B cell (primary cell): ENCODE results near the gene PRTN3. TPM values are rescaled to one million over a fixed set of nuclear protein-coding genes. Genes with fewer than 3 reads are reported as not detected.

Source experiments
- ATAC-seq: fragments of 200-7000 bp; cut with Tn5 transposase; one replicate; pipeline ENCODE4 v1.10.0; 2021; ENCODE audit warnings: low read depth, mild to moderate bottlenecking, moderate number of reproducible peaks, moderate library complexity
- CTCF ChIA-PET: fragments of 350-600 bp; sonication (Branson Sonifier 250); formaldehyde crosslinking; loops from one replicate; lab custom pipeline; 2021; ENCODE audit warnings: antibody characterized with exemption, inconsistent platforms; lab: Charles Lee
- POLR2A ChIA-PET: fragments of 350-600 bp; sonication (Branson Sonifier 250); formaldehyde crosslinking; loops from one replicate; lab custom pipeline; 2021; ENCODE audit warnings: antibody characterized with exemption; lab: Charles Lee
- DNase-seq: peaks from one replicate; pipeline ENCODE4 v3.0.0; 2013
- H2AFZ ChIP-seq: 2 replicates; pipeline ENCODE4 v1.6.1; 2012; ENCODE audit warnings: mild to moderate bottlenecking, low read depth, low read length; ENCODE audit not compliant: insufficient read depth, poor library complexity, severe bottlenecking
- H3K27ac ChIP-seq, 2 donors: 1 replicate in 1 of 2; 2 replicates in 1 of 2; pipeline ENCODE4 v1.5.1; 2012 to 2013; ENCODE audit warnings: low read length in 2 of 2, mild to moderate bottlenecking in 2 of 2, moderate library complexity in 1 of 2
- H3K27me3 ChIP-seq, 4 experiments: fragments of 200-600 bp in 1 of 4; sonication (generic) in 1 of 4; replicated peaks in 1 of 4; 1 replicate in 2 of 4; 2 replicates in 2 of 4; pipeline versions ENCODE4 v1.6.1 to v1.7.0; 2013 to 2016; ENCODE audit warnings: low read length in 3 of 4, mild to moderate bottlenecking in 2 of 4, mixed read lengths in 1 of 4, moderate library complexity in 1 of 4; ENCODE audit not compliant: insufficient read depth in 4 of 4, control insufficient read depth in 3 of 4; ENCODE audit errors: control extremely low read depth in 1 of 4
- H3K36me3 ChIP-seq, 2 experiments: replicated peaks in 1 of 2; 1 replicate in 1 of 2; 2 replicates in 1 of 2; pipeline versions ENCODE4 v1.6.1 to v1.7.1; 2013; ENCODE audit warnings: low read length in 1 of 2; ENCODE audit not compliant: insufficient read depth in 2 of 2, control insufficient read depth in 1 of 2; ENCODE audit errors: control extremely low read depth in 1 of 2, extremely low read depth in 1 of 2
- H3K4me1 ChIP-seq, 2 donors: fragments of 200-600 bp in 1 of 2; sonication (generic) in 1 of 2; 1 replicate in 1 of 2; 2 replicates in 1 of 2; pipeline versions ENCODE4 v1.5.1 to v1.6.1; 2013 to 2017; ENCODE audit warnings: low read length in 2 of 2; ENCODE audit not compliant: control insufficient read depth in 2 of 2, insufficient read depth in 2 of 2
- H3K4me2 ChIP-seq: replicated peaks from 2 replicates; pipeline ENCODE3; 2012; ENCODE audit warnings: mild to moderate bottlenecking, low read depth, low read length; ENCODE audit not compliant: poor library complexity, severe bottlenecking
- H3K4me3 ChIP-seq, 5 experiments: fragments of 200-600 bp in 1 of 5; sonication (generic) in 1 of 5; 1 replicate in 3 of 5; 2 replicates in 2 of 5; pipeline versions ENCODE4 v1.5.1 to v1.7.0; 2011 to 2016; ENCODE audit warnings: low read length in 4 of 5, mild to moderate bottlenecking in 4 of 5, low read depth in 2 of 5, control low read depth in 1 of 5, moderate library complexity in 1 of 5; ENCODE audit not compliant: insufficient read depth in 1 of 5; ENCODE audit errors: control extremely low read depth in 1 of 5, extremely low read depth in 1 of 5
- H3K79me2 ChIP-seq: fragments of 200-600 bp; sonication (generic); one replicate; pipeline ENCODE4 v1.6.0; 2016; ENCODE audit warnings: low read length; ENCODE audit not compliant: control insufficient read depth, insufficient read depth
- H3K9ac ChIP-seq: fragments of 200-600 bp; sonication (generic); 2 replicates; pipeline ENCODE4 v1.6.1; 2017; ENCODE audit warnings: mild to moderate bottlenecking, low read length, moderate library complexity
- H3K9me3 ChIP-seq, 3 donors: one replicate each; pipeline versions ENCODE4 v1.6.1 to v1.7.1; 2013; ENCODE audit warnings: low read length in 2 of 3; ENCODE audit not compliant: control insufficient read depth in 2 of 3, insufficient read depth in 1 of 3; ENCODE audit errors: control extremely low read depth in 1 of 3
- H4K20me1 ChIP-seq: 2 replicates; pipeline ENCODE4 v1.6.0; 2012; ENCODE audit warnings: mild to moderate bottlenecking, low read length; ENCODE audit not compliant: insufficient read depth, control insufficient read depth, poor library complexity, severe bottlenecking
- H3K27ac Mint-ChIP-seq: one replicate; pipeline ENCODE4 v1.8.0; 2021; ENCODE audit warnings: mixed read lengths
- H3K27me3 Mint-ChIP-seq: one replicate; pipeline ENCODE4 v1.8.0; 2021; ENCODE audit warnings: mixed read lengths
- H3K4me1 Mint-ChIP-seq: one replicate; pipeline ENCODE4 v1.8.0; 2021; ENCODE audit warnings: mixed read lengths
- H3K4me3 Mint-ChIP-seq: one replicate; pipeline ENCODE4 v1.8.0; 2021; ENCODE audit warnings: mixed read lengths
- H3K9me3 Mint-ChIP-seq: one replicate; pipeline ENCODE4 v1.8.0; 2022; ENCODE audit warnings: mixed read lengths; ENCODE audit not compliant: insufficient read depth
- EZH2 ChIP-seq: IDR thresholded peaks from 2 replicates; pipeline ENCODE4 v1.6.1; 2012; ENCODE audit warnings: borderline replicate concordance, low read depth, mild to moderate bottlenecking, moderate library complexity, low read length; ENCODE audit not compliant: insufficient read depth, poor library complexity, severe bottlenecking
- WGBS: methylation state at CpG from one replicate; pipeline ENCODE4 v1.1.5; 2013; ENCODE audit warnings: missing lambda C conversion rate; ENCODE audit not compliant: insufficient coverage; 5-methylcytosine and 5-hydroxymethylcytosine counted together
- intact Hi-C: fragments of 100-400 bp; cut with micrococcal nuclease; formaldehyde crosslinking; loops from one replicate; pipeline ENCODE4 v1.10.0; 2022
- polyA minus RNA-seq: library from RNA; depleted of rRNA, polyadenylated mRNA; stranded (reverse); fragments of >200 nt; gene quantifications from 2 replicates; pipeline ENCODE4 v1.2.3, GENCODE V29; 2012
- polyA plus RNA-seq: library from polyadenylated mRNA; depleted of rRNA; stranded (reverse); fragments of >200 nt; gene quantifications from 2 replicates; pipeline ENCODE4 v1.2.3, GENCODE V29; 2012
- total RNA-seq, 2 donors: library from RNA; stranded (reverse); fragments of 120-200 nt in 1 of 2; gene quantifications; 1 replicate in 1 of 2; 2 replicates in 1 of 2; pipeline versions ENCODE4 v1.2.3 to v1.2.4, GENCODE V29; 2013 to 2022
- TF ChIP-seq, protein P1 (sequence below): fragments of 200-600 bp; IDR thresholded peaks from one replicate; pipeline ENCODE4 v1.8.0; 2022; ENCODE audit warnings: antibody characterized with exemption, mild to moderate bottlenecking

The PRTN3 gene
- total RNA-seq (not detected in 2 replicates), polyA plus RNA-seq (not detected in 2 replicates), polyA minus RNA-seq (not detected in 2 replicates)
- total RNA-seq (2013), result not detected

DNA sequence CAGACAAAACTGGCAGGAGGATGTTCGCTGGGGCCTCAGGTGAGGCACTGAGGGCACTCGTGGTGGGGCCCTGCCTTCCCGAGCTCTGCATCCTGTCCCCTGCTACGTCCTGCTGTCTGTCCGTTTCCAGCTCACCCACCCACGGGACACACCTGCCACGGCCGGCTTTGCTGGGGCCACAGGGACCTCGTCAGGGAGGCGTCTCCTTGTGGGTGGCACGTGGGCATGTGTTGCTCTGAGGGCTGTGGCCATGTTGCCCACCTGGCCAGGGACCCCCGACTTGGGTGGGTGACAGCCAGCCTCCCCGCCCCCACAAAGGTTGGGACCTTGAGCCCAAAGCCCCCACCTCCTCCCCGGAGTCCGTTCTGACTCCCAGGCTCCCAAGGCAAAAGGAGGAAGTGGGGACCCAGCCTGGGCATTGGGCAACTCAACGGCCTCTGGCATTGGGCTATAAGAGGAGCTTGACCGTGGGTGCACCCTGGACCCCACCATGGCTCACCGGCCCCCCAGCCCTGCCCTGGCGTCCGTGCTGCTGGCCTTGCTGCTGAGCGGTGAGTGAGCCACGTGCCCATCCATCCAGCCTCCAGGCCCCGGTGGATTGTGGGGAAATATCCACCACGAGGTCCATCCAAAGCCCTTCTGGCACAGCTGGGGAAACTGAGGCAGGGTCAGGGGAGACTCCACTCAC lies at the start of gene PRTN3:
Gene PRTN3, plus strand, starts transcription at position 481 of the 688 bp plus-strand sequence. Its CDS starts 10 bp downstream, at position 491.
- H3K27ac ChIP-seq, result no peak within 1 kb of the TSS
- WGBS, result 68% methylated on average over 22 of the region's 24 CpGs
- ATAC-seq (no peak), DNase-seq (no peak)
- no peaks in the 10 kb centered on the region for H3K79me2 ChIP-seq
- no peak within 1 kb of the TSS for H3K9ac ChIP-seq
- no peak within 1 kb of the TSS for H3K4me2 ChIP-seq
- intact Hi-C loops, result no loop called here
- no peak within 1 kb of the TSS for H2AFZ ChIP-seq
- Mint-ChIP-seq H3K4me1 (peaks cover 9% of the 10 kb centered on the region), H3K27me3 (peaks cover 18% of the 10 kb centered on the region), H3K27ac (no peak within 1 kb of the TSS), H3K9me3 (peaks cover 2% of the 10 kb centered on the region), H3K4me3 (no peak within 1 kb of the TSS)
- H3K27me3 ChIP-seq, result peaks cover 0 to 37% (median 12%) of the 10 kb centered on the region in 4 experiments
- H4K20me1 ChIP-seq, result no peaks in the 10 kb centered on the region
- peaks cover 2 to 8% of the 10 kb centered on the region in 2 donors for H3K4me1 ChIP-seq
- no peaks in the 10 kb centered on the region for H3K36me3 ChIP-seq
- CTCF ChIA-PET, result no interaction called here
- POLR2A ChIA-PET, result no interaction called here
- H3K9me3 ChIP-seq, result peaks cover 0 to 4% (median 0%) of the 10 kb centered on the region in 3 donors
- TF ChIP-seq EZH2, result no peak
- TF ChIP-seq, protein P1, sequence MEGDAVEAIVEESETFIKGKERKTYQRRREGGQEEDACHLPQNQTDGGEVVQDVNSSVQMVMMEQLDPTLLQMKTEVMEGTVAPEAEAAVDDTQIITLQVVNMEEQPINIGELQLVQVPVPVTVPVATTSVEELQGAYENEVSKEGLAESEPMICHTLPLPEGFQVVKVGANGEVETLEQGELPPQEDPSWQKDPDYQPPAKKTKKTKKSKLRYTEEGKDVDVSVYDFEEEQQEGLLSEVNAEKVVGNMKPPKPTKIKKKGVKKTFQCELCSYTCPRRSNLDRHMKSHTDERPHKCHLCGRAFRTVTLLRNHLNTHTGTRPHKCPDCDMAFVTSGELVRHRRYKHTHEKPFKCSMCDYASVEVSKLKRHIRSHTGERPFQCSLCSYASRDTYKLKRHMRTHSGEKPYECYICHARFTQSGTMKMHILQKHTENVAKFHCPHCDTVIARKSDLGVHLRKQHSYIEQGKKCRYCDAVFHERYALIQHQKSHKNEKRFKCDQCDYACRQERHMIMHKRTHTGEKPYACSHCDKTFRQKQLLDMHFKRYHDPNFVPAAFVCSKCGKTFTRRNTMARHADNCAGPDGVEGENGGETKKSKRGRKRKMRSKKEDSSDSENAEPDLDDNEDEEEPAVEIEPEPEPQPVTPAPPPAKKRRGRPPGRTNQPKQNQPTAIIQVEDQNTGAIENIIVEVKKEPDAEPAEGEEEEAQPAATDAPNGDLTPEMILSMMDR, result no peak
- H3K4me3 ChIP-seq, result no peak within 1 kb of the TSS

GRCh38 chr19:791007-791566 lies 49.7 kb upstream of the PRTN3 start:
- Mint-ChIP-seq H3K27ac (no peak overlapping the region), H3K4me1 (no peaks in the 10 kb centered on the region), H3K4me3 (no peak overlapping the region), H3K27me3 (peaks cover 4% of the 10 kb centered on the region), H3K9me3 (no peaks in the 10 kb centered on the region)
- Histone ChIP-seq H3K4me3 (no peak overlapping the region), H3K4me1 (peaks cover 0 to 4% of the 10 kb centered on the region in 2 donors), H3K27me3 (no peaks in the 10 kb centered on the region), H3K9me3 (no peaks in the 10 kb centered on the region), H3K79me2 (peaks cover 5% of the 10 kb centered on the region), H3K36me3 (no peaks in the 10 kb centered on the region), H2AFZ (no peak overlapping the region), H3K9ac (no peak overlapping the region), H3K27ac (no peak overlapping the region), H4K20me1 (no peaks in the 10 kb centered on the region), H3K4me2 (no peak overlapping the region)
- intact Hi-C loops, result no loop called here
- no peak for DNase-seq
- TF ChIP-seq, protein P1, result no peak
- no peak for TF ChIP-seq EZH2
- POLR2A ChIA-PET, result no interaction called here
- no peak for ATAC-seq
- 94% methylated on average over 22 of the region's 26 CpGs for WGBS
- CTCF ChIA-PET, result no interaction called here
